GM21786 (cell line): ENCODE results near the gene GGT5.
"Not testable (repeated sequence)": the region's sequence is repeated elsewhere in the genome, so short reads cannot be mapped to it uniquely, and the experiment has no call there.

ENCODE experiments used
- ATAC-seq: cut with Tn5 transposase; IDR thresholded peaks from one replicate; pipeline ENCODE4 v1.9.1; 2021; ENCODE audit not compliant: unreplicated experiment

Gene GGT5

DNA sequence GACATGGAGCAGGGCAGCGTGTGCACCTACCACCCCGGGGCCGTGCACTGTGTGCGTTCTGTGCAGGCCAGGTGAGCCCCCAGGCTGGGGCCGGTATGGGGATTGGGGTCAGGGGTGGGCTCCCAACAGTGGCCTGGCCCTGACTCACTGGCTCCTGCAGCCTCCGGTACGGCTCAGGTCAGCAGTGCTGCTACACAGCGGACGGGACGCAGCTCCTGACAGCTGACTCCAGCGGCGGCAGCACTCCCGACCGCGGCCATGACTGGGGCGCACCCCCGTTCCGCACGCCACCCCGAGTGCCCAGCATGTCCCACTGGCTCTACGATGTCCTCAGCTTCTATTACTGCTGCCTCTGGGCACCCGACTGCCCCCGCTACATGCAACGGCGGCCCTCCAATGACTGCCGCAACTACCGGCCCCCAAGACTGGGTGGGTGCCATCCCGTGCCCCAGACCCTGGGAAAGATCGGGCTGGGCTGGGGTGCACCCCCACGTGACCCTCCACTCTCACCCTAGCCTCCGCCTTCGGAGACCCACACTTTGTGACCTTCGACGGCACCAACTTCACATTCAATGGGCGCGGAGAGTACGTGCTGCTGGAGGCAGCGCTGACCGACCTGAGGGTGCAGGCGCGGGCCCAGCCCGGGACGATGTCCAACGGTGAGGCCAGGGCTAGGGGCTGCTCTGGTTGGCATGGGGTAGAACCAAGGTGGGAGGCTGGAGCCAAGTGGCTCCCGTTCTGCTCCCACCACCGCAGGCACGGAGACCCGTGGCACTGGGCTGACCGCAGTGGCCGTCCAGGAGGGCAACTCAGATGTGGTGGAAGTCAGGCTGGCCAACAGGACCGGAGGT is 59.2 kb downstream of the GGT5 start:
- no peak for ATAC-seq

DNA sequence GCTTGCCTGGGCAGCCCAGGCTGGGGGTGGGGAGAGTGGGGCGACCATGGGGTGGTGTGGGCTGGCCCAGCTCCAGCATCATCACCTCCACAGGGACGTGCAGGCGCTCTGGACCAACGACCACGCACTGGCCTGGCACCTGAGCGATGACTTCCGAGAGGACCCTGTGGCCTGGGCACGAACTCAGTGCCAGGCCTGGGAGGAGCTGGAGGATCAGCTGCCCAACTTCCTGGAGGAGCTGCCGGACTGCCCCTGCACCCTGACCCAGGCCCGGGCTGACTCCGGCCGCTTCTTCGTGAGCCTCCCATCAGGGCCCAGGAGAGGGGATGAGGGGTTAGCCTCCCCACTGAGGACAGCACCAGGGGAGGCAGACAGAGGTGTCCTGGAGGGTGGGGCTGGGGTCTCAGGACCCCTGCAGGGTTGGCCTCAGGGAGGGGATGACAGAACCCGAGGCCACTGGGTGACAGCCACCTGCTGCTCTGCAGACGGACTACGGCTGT is 59.8 kb downstream of the GGT5 start:
- ATAC-seq, result no peak

DNA sequence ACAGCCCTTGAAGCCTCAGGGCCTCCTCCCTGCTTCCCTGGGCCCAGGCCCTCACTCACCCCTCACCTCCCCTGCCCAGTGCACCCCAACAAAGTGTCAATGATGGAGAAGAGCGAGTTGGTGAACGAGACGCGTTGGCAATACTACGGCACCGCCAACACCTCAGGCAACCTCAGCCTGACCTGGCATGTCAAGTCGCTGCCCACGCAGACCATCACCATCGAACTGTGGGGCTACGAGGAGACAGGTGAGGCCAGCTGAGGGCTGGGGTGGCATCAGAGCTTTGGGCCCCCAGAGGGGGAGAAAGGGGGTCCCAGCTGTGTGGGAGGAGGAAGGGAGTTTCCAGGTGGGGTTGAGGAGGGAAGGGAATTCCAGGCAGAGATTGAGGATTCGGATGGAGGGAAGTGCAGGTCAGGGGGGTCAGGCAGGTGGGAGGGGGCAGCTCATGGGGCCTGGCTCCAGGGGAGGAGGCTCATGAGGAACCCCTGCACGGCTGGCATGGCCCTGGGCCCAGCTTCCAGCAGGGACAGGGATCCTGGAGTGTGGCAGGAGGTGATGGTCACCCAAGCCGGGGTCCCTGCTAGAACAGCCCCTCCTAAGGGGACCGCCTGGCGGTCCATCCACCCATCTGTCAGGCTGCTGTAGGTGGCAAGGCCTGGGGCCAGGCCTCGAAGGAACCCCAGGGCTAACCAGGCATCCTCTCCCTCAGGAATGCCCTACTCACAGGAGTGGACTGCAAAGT is 60.7 kb downstream of the GGT5 start:
- ATAC-seq, result no peak

DNA sequence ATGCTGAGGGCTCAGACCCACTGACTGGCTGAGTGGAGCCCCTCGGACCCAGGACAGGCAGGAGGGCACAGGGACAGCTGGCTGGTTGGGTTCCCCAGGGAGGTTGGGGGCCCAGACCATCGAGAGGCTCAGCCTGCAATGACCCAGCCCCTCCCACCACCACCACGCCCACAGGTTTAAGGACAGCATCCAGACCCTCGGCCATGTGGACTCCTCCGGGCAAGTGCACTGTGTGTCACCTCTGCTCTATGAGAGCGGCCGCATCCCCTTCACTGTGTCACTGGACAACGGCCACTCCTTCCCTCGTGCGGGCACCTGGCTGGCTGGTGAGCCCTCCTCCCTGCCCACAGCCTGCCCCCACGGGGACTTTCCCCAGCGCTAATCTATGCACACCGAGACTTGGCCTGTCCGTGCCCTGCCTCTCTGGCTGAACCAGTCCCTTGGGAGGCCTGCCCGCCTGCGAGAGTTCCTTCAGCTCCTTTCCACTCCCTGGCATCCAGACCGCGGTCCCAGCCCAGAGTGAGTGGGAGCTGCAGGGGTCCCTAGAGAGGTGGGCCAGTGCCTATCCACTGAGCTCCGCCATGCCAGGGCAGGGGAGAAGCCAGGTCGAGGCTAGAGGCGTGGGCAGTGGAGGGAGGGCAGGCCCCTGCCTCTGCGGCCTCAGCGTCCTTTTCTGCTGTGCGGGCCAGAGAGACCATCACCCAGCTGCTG is 61.4 kb downstream of the GGT5 start:
- ATAC-seq, result no peak

DNA sequence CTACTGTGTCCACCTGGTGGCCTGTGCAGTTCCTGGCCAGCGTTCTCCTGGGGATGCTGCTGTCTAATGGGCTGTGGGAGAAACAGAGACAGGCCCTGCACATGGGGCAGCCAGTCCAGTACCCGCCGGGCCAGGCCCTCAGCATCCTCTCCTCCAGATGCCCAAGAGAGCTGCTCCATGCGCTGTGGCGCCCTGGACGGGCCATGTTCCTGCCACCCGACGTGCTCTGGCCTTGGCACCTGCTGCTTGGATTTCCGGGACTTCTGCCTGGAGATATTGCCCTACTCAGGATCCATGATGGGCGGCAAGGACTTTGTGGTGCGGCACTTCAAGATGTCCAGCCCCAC is 62.0 kb downstream of the GGT5 start:
- not testable (repeated sequence) for ATAC-seq

DNA sequence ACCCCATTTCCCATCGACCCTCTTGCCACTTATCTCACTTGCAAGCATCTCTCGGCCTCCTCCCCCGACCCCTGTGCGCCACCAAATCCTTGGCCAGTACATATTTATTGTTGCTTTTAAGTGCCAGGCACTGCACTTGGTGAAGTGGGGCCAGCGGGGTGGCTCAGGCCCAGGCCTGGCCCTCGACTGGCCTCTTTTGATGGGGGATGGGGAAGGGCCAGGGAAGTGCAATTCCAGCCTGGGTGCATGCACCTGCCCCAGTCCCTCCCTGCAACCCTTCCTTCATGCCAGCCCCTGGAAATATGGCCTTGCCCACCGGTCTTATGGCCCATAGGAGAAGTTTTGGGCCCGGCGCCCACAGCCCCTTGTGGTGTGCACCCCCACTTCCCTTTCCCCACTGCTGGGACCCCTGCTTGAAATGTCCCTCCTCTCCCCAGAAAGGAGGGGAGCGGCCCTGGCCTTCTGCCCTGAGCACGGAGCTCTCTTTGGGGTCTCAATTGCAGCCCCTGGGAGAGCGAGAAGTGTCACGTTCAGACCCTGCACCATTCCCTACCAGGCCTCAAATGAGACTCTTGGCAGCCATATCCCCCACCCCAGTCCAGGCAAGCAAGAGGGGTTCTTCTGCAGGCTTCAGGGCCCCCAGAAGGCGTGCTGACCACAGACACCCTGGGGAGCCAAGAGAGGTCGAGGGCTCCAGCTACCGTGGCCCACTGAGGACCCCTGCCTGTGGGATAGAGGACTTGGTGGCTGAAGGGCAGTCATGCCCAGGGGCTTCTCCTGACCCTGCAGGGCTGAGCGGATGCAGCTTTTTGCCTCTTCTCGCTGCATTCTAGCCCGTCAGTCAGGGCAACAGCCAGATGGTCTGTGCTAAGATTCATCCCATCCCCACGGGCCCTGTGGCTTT is 62.6 kb downstream of the GGT5 start:
- no peak for ATAC-seq

DNA sequence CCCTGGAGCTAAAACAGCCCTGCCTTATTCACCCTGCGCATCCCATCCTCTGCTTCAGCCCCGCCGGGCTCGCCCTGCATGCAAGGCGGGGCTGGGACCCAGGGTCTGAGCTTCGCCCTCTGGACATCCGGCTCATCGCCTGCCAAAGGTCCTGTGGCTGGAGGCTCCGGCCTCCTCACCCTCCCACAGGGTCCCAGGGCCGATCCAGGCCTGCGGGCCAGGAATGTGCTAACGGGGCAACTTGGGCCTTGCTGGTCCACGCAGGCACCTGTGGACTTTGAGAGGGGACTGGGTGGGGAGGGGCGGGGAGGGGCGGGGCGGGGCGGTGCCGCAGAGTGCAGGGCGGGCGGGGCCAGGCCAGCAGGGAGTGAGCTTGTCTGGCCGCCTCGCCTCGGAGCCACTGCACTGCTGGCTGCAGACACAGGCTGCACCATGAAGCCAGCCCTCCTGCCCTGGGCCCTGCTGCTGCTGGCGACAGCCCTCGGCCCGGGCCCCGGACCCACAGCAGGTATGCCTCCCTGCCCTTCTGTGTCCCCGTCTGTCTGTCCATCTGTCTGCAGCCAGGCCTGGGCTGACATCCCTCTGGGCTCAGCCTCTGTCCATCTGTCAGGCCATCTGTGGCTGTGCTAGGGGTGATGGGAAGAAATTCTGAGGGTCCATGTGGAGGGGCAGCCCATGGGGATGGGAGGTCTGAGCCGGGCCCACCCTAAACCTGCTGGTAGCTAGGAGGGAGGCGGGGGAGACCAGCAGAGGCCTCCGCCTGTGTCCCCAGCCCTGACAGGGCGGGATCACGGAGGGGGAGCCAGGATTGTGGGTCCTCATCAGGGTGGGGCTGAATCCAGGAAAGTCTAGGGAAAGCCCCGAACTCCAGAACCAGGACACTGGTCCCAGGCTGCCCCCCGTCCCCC is 63.5 kb downstream of the GGT5 start, which contains the start of gene SUSD2:
SUSD2 (plus strand) TSS at position 400 of the 908 bp plus-strand sequence; CDS start at position 433, 33 bp downstream.
- ATAC-seq, result no peak

DNA sequence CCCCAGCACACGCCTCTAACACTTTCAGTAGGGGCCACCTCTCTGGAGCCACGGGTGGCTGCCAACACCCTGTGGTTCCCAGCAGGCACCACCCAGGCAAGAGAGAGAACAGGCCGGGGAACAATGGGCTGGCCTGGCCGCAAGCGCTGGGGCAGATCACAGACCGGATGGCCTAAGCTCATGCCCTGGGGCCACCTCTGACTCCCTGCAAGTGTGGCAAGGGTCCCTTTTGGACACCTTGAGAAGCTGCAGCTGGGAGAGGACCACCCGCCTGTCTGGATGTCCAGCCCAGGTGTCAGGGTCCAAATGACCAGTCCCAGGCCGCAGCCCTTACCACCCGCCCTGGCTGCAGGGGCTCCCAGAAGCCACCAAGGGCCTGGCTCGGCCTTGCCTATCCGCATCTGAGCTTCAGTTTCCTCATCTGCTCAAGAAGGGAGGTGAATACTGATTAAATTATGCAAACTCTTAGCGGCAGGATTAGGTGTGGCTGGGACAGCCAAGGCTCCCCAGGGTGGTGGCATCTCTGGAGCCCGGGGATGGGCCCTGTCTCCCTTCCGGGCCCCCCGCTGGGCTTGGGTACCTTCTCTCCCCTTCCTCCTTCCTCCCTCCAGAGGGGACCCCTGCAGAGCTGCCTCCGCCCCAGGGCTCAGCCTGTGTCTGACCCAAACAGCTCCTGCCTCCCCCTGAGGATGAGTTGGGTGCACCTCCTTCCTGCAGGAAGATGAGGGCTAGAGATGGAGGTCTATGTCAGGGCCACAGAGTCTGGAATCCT is 64.4 kb downstream of the GGT5 start:
- ATAC-seq, result no peak

DNA sequence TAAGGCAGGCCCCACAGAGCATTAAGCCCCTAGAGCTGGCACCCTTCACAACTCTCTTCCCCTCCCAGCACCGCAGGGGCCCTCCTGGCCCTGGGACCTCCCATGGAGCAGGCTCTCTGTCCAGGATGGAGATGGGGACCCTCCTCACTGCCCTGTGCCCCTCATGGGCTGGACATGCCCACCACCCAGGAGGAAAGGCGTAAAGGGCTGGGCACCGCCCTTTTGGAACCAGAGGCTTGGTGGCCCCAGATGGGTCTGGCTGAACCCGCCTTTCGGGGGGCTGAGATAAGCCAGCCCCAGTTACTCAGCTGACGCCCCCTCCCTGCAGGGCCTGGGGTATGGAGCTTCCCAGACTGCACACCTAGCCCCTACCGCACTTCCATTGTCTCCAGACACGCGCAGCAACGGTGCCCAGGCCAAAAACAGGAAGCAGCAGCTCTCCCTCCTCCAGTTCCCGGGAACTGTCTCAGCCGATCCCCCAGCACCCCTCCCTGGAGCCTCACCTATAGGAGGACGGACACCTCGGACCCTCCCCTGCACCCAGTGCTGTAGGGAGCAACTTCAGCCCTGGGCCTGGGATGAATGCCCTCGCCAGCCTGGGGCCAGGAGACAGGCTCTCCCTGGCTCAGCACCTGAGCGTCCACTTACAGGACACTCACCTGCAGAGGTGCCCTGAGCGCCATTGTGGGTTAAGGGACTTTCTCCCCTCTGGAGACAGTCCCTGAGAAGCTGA is 65.2 kb downstream of the GGT5 start:
- no peak for ATAC-seq

DNA sequence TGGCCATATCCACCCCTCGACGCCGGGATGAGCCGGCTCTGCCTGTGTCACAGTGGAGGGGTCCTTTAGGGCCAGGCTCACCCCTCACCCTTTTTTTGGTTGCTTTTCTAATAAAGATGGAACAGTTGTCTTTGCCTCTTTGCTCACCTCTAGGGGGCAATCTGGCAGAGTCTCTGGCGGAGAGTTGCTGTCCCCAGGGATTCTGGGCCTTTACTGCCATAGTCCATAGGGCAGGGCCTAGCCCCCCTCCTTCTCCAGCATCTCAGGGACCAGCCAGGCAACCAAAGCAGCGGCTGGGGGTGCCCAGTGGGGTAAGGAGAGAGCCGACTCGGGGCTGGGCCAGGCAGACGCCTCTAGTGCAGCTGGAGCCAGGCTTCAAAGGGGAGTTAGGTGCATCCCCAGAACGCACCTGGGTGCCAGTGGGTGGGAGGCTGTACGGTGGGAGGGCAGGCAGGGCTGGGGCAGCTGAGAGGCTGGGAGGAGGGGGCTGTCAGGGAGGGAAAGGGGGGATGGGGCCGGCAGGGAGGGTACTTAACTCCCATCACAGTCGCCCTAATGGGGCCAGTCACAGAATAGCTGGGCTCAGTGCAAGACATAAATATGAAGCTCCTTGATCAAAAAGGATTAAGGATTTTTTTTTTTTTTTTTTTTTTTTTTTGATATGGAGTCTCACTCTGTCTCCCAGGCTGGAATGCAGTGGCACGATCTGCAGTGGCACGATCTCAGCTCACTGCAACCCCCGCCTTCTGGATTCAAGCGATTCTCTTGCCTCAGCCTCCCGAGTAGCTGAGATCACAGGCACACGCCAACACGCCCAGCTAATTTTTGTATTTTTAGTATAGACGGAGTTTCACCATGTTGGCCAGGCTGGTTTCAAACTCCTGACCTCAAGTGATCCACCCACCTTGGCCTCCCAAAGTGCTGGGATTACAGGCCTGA is 66.1 kb downstream of the GGT5 start:
- ATAC-seq, result no peak

DNA sequence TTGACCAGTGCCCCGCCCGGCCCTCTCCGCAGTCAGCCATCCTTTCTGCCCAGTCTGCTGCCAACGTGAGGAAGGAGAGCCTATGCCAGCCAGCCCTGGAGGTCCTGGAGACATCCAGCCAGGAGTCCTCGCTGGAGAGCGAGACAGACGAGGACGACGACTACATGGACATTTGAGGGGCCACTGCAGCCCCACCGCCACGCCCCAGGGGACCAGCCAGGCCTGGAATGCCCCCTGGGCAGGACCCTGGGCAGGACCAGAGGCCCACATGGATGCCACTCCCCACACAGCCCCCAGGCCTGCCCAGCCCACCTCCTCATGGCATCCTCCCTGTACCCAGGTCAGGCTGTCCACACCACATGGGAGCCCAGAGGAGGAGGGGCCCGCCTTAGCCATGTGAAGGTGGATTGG is 66.9 kb downstream of the GGT5 start:
- no peak for ATAC-seq

DNA sequence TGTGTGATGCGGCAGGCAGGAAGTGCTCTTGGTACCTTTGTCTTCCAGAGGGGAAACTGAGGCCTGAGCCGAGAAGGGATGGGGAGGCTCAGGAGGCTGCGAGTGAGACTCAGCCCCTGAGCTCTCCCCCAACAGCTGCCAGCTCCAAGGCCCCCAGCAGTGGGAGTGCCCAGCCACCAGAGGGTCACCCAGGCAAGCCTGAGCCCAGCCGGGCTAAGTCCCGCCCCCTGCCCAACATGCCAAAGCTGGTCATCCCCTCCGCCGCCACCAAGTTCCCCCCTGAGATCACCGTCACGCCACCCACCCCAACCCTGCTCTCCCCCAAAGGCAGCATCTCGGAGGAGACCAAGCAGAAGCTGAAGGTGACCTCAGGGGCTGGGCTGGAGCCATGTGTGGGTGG is 67.4 kb downstream of the GGT5 start:
- ATAC-seq, result no peak

DNA sequence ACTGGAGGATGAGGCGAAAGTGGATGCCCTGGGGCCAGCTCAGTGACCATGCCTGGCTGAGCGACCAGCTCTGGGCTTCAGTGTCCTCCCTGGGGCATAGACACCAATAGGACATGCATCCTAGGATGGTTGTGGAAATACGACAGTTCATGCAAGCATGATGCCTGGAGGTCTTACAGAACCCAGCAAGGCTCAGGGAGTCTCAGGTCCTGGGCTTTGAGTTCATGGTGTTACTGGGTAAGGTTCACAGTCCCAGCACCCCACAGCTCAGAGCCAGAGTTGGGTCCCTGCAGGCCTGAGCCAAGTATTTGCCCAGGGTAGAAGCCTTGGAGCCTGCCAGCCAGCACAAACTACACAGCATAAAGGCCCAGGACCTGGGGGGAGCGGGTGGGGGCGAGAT is 67.8 kb downstream of the GGT5 start:
- ATAC-seq, result no peak

DNA sequence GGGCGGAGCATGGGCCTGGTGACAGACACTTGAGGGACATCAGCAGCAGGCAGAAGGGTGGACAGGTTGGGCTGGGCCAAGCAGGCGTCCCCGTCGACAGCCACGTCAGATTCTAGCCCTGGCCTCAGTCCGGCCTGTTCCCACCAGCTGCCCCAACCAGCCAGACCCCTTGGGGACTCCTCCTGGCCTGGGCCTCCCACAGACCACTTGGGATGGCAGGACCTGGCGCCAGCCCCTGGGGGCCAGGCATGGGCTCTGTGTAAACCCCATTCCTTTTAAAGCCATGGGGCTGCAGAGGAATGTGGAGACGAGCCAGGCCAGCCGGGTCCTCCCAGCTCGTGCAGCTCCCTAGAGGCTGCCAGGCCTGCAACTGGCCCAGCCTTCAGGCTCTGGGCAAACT is 68.3 kb downstream of the GGT5 start:
- ATAC-seq, result no peak

DNA sequence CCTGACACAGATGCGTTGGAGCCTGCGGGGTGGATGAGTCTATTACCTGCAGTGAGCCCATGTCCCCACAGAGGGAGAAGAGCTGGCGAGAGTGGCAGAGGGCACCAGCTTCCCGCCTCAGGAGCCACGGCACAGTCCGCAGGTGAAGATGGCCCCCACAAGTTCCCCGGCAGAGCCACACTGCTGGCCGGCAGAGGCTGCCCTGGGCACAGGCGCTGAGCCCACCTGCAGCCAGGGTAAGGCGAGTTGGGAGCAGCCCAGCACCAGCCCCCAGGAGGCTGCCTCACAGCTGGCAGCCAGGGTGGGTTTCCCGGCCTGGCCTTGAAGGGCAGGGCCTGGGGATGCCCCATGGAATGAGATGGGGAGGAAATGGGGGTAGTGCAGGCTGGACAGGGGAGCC is 68.8 kb downstream of the GGT5 start:
- no peak for ATAC-seq

DNA sequence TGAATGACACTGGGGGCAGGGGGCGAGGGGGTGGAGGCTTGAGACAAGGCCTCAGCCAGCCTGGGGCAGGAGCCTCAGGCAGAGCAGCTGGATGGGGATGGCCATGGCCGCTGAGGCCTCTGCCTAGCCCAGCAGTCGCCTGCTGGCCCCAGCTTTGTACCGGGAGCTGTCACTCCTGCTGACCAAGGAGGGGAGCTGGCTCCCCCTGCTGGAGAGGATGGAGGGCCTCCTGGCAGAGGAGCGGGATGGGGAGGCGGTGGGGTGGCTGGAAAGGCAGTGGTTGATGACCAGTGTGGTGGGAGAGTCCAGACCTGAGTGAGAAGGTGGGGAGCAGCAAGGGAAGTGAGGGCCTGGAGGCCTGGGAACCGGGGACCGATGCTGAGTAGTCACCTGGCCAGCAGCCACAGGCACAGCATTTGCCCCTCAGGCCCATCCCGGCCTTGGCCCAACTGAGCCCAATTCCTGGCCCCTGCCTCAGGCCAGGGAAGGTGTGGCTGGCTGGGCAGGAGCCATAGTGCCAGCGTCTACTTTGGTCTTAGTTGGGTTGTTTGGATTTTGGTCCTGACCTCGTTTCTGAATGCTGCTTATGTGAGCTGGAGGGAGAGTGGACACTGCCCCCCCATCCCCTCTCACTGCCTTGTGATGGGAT is 69.6 kb downstream of the GGT5 start:
- no peak for ATAC-seq
